Measurements from ENCODE around the gene ICAM4. TPM values are rescaled to one million over a fixed set of nuclear protein-coding genes. Genes with fewer than 3 reads are reported as not detected.
"Not testable (repeated sequence)": the region's sequence is repeated elsewhere in the genome, so short reads cannot be mapped to it uniquely, and the experiment has no call there.

ICAM4 gene
- total RNA-seq, 1 donor from 2014 or later = 2.5 TPM

DNA sequence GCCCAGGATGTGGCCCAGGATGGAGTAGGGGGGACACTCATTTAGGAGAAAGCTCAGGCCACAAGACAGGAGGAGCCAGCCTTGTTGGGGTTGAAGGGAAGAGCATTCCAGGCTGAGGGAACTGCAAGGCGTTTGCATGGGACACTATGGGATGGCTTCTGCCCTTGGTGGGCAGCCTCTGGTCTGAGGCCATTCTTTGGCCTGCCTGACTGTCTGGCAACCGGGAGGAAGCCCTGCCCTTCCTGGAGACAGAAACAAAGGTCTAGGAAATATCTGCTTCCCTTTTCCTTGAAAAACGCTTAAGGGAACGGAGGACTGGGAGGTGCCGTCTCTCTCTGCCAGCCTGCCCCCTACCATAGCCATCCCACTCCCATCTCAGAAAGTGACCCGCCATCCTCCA is 18.7 kb upstream of the ICAM4 start:
- intact Hi-C loops (cut with micrococcal nuclease) = loop anchor here (5.0 kb wide), 1 partner anchor 69 kb away; the partner anchor contains the start of gene ICAM3

DNA sequence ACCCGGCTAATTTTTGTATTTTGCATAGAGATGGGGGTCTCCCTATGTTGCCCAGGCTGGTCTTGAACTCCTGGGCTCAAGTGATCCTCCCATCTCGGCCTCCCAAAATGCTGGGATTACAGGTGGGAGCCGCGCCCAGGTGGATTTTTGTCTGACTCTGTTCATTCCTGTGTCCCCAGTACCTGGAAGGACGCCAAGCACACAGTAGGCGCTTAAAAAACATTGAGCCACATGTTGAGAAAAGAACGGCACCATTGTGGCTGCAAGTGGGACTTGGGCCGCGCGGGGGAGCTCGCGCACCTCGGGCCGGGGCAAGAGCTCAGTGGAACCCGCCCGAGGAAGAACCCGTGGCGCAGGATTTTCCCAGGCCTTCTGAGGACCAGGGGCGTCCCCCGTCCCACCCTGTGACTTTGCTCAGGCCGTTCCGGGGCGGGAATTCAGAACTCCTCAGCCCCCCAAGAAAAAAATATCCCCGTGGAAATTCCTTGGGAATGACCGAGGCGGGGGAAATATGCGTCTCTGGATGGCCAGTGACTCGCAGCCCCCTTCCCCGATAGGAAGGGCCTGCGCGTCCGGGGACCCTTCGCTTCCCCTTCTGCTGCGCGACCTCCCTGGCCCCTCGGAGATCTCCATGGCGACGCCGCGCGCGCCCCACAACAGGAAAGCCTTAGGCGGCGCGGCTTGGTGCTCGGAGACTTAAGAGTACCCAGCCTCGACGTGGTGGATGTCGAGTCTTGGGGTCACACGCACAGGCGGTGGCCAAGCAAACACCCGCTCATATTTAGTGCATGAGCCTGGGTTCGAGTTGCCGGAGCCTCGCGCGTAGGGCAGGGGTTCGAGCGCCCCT is 17.2 kb upstream of the ICAM4 start:
- intact Hi-C loops (cut with micrococcal nuclease) = loop anchor here (1.0 to 5.0 kb wide), 3 partner anchors 68 to 120 kb away; partner anchors contain the start of genes ICAM3 and TYK2

DNA sequence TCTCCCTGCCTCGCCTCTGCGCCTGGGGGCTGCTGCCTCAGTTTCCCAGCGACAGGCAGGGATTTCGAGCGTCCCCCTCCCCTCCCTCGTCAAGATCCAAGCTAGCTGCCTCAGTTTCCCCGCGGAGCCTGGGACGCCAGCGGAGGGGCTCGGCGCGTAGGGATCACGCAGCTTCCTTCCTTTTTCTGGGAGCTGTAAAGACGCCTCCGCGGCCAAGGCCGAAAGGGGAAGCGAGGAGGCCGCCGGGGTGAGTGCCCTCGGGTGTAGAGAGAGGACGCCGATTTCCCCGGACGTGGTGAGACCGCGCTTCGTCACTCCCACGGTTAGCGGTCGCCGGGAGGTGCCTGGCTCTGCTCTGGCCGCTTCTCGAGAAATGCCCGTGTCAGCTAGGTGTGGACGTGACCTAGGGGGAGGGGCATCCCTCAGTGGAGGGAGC is 16.6 kb upstream of the ICAM4 start:
- intact Hi-C loops (cut with micrococcal nuclease) = loop anchor here (2.0 kb wide), 1 partner anchor 111 kb away; the partner anchor contains the start of gene TYK2

DNA sequence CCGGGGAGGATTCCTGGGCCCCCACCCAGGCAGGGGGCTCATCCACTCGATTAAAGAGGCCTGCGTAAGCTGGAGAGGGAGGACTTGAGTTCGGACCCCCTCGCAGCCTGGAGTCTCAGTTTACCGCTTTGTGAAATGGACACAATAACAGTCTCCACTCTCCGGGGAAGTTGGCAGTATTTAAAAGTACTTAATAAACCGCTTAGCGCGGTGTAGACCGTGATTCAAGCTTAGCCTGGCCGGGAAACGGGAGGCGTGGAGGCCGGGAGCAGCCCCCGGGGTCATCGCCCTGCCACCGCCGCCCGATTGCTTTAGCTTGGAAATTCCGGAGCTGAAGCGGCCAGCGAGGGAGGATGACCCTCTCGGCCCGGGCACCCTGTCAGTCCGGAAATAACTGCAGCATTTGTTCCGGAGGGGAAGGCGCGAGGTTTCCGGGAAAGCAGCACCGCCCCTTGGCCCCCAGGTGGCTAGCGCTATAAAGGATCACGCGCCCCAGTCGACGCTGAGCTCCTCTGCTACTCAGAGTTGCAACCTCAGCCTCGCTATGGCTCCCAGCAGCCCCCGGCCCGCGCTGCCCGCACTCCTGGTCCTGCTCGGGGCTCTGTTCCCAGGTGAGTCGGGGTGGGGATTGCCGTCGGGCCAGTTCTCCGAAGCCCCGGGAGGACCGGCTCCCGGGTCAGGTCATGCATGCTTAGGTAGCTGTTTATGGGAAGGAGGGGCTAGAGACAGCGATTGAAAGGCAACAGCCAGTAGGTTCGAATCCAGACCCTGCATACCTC is 15.9 kb upstream of the ICAM4 start, which contains the start of gene ICAM1:
Gene ICAM1, plus strand, starts transcription at position 505 of the 779 bp plus-strand sequence. Its CDS starts 40 bp downstream, at position 545.
- intact Hi-C loops (cut with micrococcal nuclease) = loop anchor here (1.0 to 2.0 kb wide), 2 partner anchors 15 to 110 kb away; partner anchors contain the start of genes ICAM4 and TYK2

DNA sequence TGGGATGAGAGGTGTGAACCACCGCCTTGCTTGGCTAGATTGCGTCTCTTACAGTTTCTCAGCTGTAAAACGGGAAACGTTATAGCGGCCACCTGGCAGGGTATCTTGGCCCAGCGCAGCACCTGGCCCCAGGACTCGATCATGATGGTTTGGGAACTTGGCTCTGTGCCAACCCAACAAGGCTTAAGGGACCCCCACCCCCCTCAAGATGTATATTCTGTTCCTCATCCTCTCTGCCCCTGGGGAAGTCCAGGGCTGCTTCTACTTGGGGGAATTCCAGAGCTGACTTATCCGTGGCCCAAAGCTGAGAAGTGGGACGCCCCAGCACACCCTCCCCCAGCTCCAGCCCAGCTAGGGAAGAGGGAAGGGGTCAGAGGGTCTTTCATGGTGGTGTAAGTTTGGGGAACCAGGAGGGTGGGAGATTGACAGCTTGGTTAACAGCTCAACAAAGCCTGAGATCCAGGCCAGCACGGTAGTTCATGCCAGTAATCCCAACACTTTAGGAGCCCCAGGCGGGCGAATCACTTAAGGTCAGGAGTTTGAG is 15.1 kb upstream of the ICAM4 start:
- intact Hi-C loops (cut with micrococcal nuclease) = loop anchor here (1.0 to 2.0 kb wide), 2 partner anchors 15 to 109 kb away; partner anchors contain the start of genes ICAM4 and TYK2

DNA sequence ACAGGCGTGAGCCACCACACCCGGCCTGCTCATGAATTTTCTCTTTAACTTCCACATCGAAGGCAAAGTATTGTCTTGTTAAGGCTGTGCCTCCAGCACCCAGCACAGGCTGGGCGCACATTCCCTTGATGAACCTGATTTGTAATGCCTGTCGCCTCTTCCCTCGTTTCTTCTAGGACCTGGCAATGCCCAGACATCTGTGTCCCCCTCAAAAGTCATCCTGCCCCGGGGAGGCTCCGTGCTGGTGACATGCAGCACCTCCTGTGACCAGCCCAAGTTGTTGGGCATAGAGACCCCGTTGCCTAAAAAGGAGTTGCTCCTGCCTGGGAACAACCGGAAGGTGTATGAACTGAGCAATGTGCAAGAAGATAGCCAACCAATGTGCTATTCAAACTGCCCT is 12.2 kb upstream of the ICAM4 start:
- intact Hi-C loops (cut with micrococcal nuclease) = no loop called here

DNA sequence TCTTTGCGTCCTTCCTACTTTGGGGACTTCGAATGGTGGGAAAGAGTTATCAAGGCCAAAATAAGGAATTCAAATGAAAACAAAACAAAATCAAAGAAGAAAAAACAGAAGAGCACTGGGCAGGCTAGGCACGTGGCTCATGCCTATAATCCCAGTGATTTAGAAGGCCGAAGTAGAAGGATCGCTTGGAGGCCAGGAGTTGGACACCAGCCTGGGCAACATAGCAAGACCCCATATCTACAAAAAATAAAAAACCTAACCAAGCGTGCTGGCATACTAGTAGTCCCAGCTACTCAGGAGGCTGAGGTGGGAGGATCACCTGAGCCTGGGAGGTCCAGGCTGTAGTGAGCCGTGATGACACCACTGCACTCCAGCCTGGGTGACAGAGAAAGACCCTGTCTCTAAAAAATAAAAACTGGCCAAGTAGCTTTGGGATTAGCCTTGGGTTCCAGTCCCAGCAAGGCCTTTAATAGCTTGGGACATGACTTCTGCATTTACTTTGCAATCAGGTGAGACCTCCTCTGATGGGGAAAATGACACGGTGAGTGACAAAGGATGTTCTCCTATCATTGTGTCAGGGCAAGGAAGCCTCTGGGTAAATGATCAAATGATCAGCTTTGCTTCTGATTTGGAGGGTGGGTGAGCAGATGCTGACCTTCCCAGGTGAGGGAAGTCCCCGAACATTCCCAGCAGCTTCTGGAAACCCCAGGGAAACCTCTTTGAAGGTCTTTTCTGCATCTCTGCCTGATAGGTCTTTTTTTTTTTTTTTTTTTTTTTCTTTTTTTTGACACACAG is 8.8 kb upstream of the ICAM4 start:
- intact Hi-C loops (cut with micrococcal nuclease) = no loop called here

DNA sequence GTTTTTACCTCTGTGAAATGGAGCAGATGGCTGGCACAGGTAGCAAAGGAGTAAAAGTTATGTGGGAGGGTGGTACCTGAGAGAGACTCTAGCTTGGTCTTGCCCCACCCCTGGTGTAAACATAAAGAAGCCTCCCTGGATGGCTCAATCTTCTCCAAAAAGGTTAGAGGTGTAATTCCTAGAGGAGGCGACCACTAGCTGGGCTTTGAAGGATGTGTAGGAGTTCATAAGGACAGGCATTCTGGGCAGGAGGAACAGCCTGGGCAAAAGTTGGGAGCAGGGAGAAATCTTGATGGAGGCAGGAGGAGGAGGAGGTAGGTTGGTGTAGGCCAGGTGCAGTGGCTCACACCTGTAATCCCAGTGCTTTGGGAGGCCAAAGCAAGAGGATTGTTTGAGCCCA is 7.8 kb upstream of the ICAM4 start:
- intact Hi-C loops (cut with micrococcal nuclease) = no loop called here

DNA sequence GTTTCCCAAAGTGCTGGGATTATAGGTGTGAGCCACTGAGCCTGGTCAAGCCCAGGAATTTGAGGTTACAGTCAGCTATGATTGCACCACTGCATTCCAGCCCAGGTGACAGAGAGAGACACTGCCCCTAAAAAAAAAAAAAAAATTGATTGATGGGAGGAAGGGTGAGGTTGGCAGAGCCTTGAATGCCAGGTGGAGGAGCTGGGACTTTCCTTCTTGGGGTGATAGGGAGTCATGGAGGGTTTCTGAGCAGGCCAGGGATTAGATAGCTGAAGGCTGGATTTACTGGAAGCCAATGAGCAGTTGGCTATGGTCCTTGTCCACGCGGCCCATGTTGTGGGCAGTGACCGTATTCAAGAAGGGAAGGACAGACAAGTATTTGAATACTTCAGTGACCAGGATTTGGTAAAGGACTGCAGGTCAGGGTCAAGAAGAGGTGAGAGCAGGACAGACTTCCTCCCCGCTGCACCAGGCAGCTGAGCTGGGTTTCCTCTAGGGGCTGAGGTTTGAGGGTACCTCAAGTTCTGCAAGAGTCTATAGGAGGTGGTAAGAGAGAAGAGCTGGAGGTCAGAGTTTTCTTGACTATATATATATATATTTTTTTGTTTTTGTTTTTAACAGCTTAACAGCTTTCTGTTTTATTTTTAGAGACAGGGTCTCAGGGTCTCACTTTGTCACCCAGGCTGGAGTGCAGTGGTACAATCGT is 6.9 kb upstream of the ICAM4 start:
- intact Hi-C loops (cut with micrococcal nuclease) = no loop called here

DNA sequence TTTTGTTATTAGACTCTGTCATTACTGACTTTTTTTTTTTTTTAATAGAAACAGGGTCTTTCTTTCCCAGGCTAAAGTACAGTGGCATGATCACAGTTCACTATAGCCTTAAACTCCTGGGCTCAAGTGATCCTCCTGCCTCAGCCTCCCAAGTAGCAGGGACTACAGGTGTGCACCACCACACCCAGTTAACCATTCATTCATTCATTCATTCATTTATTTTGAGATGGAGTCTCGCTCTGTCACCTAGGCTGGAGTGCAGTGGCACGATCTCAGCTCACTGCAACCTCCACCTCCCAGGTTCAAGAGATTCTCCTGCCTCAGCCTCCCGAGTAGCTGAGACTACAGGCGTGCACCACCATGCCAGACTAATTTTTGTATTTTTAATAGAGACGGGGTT is 4.7 kb upstream of the ICAM4 start:
- intact Hi-C loops (cut with micrococcal nuclease) = not testable (repeated sequence)

DNA sequence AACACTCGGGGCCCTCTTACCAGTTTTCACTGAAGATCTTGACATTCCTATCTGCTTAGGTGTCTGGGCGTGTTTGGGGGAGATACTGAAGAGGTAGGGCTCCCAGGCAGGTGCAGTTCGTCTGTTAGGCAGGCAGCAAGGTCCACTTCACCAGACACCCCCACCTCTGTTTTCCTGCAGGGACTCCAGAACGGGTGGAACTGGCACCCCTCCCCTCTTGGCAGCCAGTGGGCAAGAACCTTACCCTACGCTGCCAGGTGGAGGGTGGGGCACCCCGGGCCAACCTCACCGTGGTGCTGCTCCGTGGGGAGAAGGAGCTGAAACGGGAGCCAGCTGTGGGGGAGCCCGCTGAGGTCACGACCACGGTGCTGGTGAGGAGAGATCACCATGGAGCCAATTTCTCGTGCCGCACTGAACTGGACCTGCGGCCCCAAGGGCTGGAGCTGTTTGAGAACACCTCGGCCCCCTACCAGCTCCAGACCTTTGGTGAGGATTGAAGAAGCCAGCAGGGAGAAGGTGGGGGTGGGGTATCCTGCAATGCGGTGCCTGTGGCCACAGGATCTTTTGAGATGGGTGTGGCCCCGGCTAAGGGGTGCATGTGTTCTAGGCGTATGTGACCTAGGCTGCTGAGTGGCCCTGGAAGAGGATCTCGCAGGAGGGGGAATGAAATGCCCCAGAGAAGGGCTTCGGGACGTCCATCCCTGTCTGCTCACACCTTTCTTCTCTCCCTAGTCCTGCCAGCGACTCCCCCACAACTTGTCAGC is 3.3 kb upstream of the ICAM4 start:
- intact Hi-C loops (cut with micrococcal nuclease) = no loop called here

DNA sequence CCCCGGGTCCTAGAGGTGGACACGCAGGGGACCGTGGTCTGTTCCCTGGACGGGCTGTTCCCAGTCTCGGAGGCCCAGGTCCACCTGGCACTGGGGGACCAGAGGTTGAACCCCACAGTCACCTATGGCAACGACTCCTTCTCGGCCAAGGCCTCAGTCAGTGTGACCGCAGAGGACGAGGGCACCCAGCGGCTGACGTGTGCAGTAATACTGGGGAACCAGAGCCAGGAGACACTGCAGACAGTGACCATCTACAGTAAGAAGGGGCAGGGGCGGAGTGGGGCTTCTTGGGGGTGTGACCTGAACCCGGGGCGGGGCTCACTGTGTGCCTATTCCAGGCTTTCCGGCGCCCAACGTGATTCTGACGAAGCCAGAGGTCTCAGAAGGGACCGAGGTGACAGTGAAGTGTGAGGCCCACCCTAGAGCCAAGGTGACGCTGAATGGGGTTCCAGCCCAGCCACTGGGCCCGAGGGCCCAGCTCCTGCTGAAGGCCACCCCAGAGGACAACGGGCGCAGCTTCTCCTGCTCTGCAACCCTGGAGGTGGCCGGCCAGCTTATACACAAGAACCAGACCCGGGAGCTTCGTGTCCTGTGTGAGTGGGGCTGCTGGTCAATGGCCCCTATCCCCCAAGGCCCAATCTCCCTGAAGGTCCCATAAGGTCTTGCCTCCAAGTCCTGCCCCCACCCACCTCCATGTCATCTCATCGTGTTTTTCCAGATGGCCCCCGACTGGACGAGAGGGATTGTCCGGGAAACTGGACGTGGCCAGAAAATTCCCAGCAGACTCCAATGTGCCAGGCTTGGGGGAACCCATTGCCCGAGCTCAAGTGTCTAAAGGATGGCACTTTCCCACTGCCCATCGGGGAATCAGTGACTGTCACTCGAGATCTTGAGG is 2.4 kb upstream of the ICAM4 start:
- intact Hi-C loops (cut with micrococcal nuclease) = no loop called here

DNA sequence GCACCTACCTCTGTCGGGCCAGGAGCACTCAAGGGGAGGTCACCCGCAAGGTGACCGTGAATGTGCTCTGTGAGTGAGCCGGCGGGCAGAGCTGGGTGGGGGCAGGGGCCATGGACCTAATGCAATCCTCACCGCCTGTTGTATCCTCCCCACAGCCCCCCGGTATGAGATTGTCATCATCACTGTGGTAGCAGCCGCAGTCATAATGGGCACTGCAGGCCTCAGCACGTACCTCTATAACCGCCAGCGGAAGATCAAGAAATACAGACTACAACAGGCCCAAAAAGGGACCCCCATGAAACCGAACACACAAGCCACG is 1.8 kb upstream of the ICAM4 start:
- intact Hi-C loops (cut with micrococcal nuclease) = no loop called here

DNA sequence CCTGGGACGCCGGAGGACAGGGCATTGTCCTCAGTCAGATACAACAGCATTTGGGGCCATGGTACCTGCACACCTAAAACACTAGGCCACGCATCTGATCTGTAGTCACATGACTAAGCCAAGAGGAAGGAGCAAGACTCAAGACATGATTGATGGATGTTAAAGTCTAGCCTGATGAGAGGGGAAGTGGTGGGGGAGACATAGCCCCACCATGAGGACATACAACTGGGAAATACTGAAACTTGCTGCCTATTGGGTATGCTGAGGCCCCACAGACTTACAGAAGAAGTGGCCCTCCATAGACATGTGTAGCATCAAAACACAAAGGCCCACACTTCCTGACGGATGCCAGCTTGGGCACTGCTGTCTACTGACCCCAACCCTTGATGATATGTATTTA is 1.4 kb upstream of the ICAM4 start:
- intact Hi-C loops (cut with micrococcal nuclease) = no loop called here

DNA sequence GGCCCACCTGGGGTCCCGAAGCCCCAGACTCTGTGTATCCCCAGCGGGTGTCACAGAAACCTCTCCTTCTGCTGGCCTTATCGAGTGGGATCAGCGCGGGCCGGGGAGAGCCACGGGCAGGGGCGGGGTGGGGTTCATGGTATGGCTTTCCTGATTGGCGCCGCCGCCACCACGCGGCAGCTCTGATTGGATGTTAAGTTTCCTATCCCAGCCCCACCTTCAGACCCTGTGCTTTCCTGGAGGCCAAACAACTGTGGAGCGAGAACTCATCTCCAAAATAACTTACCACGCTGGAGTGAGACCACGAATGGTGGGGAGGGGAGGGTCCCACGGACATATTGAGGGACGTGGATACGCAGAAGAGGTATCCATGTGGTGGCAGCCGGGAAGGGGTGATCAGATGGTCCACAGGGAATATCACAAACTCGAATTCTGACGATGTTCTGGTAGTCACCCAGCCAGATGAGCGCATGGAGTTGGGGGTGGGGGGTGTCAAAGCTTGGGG is 2.0 kb downstream of the ICAM4 start:
- intact Hi-C loops (cut with micrococcal nuclease) = no loop called here

DNA sequence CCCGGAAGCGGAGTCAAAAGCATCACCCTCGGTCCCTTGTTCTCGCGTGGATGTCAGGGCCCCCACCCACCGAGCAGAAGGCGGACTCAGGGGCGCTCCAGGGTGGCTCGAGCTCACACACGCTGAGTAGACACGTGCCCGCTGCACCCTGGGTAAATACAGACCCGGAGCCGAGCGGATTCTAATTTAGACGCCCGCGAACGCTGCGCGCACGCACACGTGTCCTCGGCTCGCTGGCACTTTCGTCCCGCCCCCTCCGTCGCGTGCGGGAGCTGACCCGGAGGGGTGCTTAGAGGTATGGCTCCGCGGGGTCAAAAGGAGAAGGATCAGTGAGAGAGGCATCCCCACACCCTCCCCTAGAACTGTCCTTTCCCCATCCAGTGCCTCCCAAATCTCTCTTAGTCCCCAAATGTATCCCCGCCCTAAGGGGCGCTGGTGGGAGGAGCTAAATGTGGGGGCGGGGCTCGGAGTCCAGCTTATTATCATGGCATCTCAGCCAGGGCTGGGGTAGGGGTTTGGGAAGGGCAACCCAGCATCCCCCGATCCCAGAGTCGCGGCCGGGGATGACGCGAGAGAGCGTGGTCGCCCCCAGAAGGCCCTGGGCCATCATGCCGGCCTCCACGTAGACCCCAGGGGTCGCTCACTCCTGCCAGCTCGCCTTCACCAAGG is 2.5 kb downstream of the ICAM4 start:
- intact Hi-C loops (cut with micrococcal nuclease) = no loop called here

DNA sequence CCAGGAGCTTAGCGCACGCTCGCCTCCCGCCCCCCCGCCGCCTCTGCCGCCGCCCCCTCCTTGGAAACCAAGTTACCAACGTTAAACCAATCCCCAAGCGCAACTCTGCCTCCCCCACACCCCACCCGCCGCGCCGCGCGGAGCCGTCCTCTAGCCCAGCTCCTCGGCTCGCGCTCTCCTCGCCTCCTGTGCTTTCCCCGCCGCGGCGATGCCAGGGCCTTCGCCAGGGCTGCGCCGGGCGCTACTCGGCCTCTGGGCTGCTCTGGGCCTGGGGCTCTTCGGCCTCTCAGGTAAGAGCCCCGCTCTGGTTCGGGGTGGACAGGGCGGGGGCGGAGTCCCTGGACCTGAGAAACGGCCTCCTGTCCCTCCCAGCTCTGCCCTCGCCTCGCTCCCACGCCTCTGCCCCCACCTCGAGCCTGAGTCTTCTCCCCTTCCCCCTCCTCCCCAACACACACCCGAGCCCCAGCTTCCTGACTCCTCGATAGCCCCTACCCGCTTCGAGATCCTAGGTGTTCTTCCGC is 3.1 kb downstream of the ICAM4 start, which contains the start of gene ICAM5:
Gene ICAM5, plus strand, starts transcription at position 117 of the 521 bp plus-strand sequence. Its CDS starts 92 bp downstream, at position 209.
- intact Hi-C loops (cut with micrococcal nuclease) = no loop called here

Data from T-helper 2 cell treated with Interferon-gamma antibody and Interleukin-4, amounts not matched to agents 100 ng/mL and 5 ng/mL, for 36 hours (primary cell).